H7 (cell line): ENCODE results near the gene USP44. TPM values are rescaled to one million over a fixed set of nuclear protein-coding genes. Genes with fewer than 3 reads are reported as not detected.
"Not testable (repeated sequence)": the region's sequence is repeated elsewhere in the genome, so short reads cannot be mapped to it uniquely, and the experiment has no call there.

Source experiments
- DNase-seq: peaks from one replicate; pipeline ENCODE4 v3.0.0; 2012
- H3K27me3 ChIP-seq: 2 replicates; pipeline ENCODE4 v1.6.0; 2011; ENCODE audit warnings: mild to moderate bottlenecking, low read length; ENCODE audit not compliant: control insufficient read depth, insufficient read depth
- H3K36me3 ChIP-seq: replicated peaks from 2 replicates; pipeline ENCODE4 v1.5.1; 2011; ENCODE audit warnings: low read length; ENCODE audit not compliant: control insufficient read depth, insufficient read depth
- H3K4me3 ChIP-seq: 2 replicates; pipeline ENCODE4 v1.5.1; 2011; ENCODE audit warnings: low read depth, mild to moderate bottlenecking, control low read depth, low read length, moderate library complexity; ENCODE audit not compliant: insufficient read depth
- total RNA-seq: library from RNA; depleted of rRNA; stranded (reverse); fragments of >200 nt; shearing (Covaris generic); gene quantifications from 2 replicates; pipeline ENCODE4 v1.2.3, GENCODE V29; 2014; rRNA removed

USP44 gene
- total RNA-seq, result 102 and 142 TPM in 2 replicates

DNA sequence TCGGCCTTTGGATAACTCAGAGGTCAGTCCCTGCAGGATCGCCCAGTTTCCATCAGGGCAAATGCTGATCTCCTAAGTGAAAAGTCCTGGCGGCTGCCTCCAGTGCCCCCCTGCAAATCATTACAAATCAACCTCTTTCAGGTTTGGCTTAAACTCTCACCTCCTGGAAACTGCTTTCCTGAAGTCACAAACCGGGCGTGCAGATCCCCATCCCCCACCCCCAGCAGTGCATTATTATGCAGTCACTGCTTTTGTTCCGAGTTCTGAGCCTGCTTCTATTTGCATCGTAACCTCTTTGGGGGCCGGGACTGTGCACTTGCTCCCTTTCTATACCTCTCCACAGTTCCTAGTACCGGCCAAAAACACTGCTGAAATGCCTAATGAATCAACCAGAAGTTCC, at the start of gene USP44:
Gene USP44, minus strand, starts transcription at position 172 of the 400 bp plus-strand sequence. CDS start 17,220 bp downstream, outside the sequence.
- H3K4me3 ChIP-seq, result peak within 1 kb of the TSS; percentile 96
- DNase-seq, result peak; percentile 81
- no peaks in the 10 kb centered on the region for H3K36me3 ChIP-seq
- no peaks in the 10 kb centered on the region for H3K27me3 ChIP-seq

DNA sequence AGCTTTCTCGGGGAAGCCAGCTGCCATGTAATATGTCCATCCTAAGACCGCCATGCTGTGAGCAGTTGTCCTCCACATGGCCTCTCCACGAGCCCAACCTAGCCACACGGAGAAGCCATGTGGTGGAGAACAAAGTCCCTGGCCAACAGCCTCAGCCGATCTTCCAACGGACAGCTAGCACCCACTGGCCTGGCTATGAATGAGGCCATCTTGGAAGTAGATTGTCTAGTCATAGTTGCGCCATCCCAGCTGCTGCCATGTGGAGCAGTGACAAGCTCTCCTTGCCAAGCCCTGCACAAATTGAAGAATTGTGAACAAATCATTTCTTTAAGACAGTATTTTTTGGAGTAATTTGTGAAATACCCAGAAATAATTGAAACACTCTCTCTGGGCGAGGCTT, 49.3 kb upstream of the USP44 start:
- Histone ChIP-seq H3K27me3 (no peaks in the 10 kb centered on the region), H3K36me3 (no peaks in the 10 kb centered on the region), H3K4me3 (no peak overlapping the region)
- no peak for DNase-seq

DNA sequence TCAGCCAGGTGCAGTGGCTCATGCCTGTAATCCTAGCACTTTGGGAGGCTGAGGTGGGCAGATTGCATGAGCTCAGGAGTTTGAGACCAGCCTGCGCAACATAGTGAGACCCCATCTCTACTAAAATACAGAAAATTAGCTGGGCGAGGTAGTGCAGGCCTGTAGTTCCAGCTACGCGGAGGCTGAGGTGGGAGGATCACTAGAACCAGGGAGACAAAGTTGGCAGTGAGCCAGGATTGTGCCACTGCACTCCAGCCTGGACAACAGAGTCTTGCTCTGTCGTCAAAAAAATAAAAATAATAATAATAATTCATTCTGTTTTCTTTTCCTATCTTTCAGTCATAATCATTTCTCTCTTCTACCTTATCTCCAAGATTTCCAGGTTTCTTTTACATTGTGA, 48.6 kb upstream of the USP44 start:
- DNase-seq, result no peak
- Histone ChIP-seq H3K36me3 (no peaks in the 10 kb centered on the region), H3K4me3 (no peak overlapping the region), H3K27me3 (no peaks in the 10 kb centered on the region)

DNA sequence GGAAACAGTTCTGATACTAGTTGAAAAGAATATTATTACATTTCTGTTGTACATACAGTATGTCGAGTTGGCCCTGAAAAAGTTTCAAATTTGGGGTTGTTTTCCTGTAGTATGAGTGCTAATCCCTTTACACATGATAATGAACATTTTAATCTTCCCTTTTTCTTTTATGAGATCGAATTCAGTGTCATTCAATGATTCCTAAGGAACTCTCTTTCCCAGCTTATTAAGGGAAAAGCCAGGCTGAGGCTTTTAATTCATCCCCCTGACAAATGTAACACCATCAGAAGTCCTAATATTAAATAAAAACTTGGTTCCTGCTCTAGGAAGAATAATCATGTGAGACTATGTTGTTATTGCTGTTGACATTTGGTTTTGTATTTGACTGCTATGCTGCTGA, 42.9 kb upstream of the USP44 start:
- Histone ChIP-seq H3K4me3 (no peak overlapping the region), H3K27me3 (no peaks in the 10 kb centered on the region), H3K36me3 (no peaks in the 10 kb centered on the region)
- DNase-seq, result no peak

DNA sequence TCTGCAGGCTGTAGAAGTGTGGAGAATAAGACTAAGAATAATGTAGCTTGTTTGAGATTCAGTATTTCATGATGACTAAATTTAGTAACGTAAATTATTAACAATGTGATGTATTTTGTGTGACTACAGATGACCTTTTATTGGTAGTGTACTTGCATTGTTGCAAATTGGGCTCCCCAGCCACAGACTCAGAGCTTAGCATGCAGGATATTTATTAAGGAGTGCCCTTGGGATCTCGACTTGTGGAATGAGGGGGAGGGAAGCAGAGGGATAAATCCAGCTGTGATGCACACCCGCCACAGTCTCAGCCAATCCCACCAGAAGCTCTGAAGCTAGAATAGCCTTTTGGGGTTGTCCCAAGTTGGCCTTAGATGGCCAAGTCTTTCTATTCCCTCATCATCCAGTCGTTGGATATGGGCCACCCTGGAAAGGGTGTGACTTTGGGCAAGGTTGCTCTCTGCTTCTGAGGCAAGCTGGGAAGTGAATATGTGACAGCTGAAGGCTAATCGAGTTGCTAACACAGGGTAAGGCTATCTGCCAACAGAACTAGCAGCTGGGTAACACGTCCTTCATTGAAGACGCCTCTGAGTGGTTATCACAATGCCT, 42.1 kb upstream of the USP44 start:
- DNase-seq, result no peak
- H3K36me3 ChIP-seq, result no peaks in the 10 kb centered on the region
- no peaks in the 10 kb centered on the region for H3K27me3 ChIP-seq
- no peak overlapping the region for H3K4me3 ChIP-seq

DNA sequence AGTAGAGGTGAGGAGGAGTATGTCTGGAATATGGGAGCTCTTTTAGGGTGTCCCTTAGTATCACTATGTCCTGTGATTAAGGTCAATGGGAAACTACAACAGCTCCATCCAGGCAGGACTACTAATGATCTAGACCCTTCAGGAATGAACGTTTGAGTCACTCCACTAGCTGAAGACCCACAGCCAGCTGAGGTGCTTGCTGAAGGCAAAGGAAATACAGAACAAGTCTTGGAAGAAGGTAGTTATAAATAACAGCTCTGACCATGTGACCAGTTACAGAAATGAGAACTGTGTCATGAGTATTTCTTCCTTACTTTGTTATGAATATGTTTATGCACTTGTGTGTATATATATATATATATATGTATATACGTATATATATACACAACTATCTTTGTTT, 40.5 kb upstream of the USP44 start:
- no peak for DNase-seq
- Histone ChIP-seq H3K36me3 (no peaks in the 10 kb centered on the region), H3K27me3 (no peaks in the 10 kb centered on the region), H3K4me3 (no peak overlapping the region)

DNA sequence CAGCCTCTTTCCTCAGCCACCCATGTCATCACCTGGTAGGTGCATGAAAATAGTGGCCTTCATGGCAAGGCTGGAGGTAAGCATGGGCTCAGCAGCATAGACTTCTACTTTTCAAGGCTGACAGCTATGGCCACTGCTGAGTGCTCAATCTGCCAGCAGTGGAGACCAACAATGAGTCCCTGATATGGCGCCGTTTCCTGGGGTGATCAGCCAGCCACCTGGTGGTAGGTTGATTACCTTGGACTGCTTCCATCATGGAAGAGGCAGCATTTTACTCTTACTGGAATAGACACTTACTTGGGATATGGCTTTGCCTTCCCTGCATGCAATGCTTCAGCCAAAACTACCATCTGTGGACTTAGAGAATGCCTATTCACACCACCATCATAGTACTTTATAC, 39.5 kb upstream of the USP44 start:
- no peak for DNase-seq
- H3K36me3 ChIP-seq, result no peaks in the 10 kb centered on the region
- H3K4me3 ChIP-seq, result no peak overlapping the region
- no peaks in the 10 kb centered on the region for H3K27me3 ChIP-seq

DNA sequence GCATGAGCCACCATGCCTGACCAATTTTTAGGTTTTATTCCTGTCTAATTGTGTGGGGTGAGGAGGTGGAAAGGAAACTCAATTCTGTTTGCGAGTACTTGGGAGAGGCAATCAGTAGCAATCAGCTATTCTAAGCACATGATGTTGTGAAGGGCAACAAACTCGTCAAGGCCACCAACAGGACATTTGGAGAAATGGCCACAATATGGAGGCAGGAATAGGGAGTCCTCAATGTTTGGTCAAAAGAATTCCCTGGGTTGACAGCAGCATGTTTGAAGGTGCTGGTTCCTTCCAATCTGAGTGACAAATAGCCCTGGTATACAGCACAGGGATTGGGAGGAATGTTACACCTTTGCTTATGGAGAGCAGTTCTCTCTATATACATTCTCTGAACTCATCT, 32.7 kb upstream of the USP44 start:
- Histone ChIP-seq H3K4me3 (no peak overlapping the region), H3K27me3 (no peaks in the 10 kb centered on the region), H3K36me3 (no peaks in the 10 kb centered on the region)
- no peak for DNase-seq

DNA sequence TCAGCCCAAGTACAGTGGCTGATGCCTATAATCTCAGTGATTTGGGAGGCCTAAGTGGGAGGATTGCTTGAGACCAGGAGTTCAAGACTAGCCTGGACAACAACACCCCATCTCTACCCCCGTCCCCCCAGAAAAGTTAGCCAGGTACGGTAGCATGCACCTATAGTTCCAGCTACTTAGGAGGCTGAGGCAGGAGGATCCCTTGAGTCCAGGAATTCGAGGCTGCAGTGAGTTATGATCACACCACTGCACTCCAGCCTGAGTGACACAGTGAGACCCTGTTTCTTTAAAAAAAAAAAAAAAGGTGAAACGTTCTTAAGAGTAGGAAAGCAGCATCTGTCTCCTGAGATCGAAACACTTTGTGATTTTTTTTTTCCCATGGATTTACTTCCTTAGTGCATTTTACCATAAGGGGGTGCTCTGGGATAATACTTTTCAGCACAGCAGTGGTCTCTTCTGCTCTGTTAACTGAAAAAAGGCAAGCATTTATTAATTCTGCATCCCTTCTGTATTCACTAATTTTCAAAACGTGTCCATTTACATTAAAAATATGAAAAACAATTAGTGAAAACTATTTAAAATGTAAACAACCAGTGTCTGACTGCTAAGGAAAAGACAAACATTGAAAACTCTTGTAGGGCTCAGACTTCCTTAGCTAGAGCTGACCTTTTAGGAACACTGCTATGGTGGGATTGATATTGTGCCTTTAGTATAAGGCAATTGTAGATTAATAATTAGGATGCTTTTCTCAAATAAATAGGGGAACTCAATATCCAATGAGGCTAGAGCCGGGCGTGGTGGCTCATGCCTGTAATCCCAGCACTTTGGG, 31.2 kb upstream of the USP44 start:
- H3K36me3 ChIP-seq, result no peaks in the 10 kb centered on the region
- no peaks in the 10 kb centered on the region for H3K27me3 ChIP-seq
- peak; percentile 19 for DNase-seq
- H3K4me3 ChIP-seq, result no peak overlapping the region

DNA sequence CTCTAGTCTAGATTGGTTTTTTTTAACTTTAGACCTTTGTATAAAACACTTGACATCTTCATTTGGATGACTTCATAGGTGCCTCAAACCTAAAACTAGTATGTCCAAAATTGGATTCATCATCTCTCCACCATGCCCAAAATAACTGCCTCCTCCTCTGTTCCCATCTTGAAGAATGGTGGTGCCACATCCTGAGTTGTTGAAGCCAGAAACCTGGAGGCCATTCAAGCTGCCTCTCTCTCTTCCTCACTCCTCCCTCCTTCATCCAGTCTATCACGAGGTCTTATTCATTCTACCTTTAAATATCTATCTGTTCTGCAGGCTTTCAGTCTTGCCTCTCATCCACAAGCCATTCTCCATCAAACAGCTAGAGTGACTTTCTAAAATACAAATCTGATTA, 26.5 kb upstream of the USP44 start:
- Histone ChIP-seq H3K4me3 (no peak overlapping the region), H3K27me3 (no peaks in the 10 kb centered on the region), H3K36me3 (no peaks in the 10 kb centered on the region)
- no peak for DNase-seq

DNA sequence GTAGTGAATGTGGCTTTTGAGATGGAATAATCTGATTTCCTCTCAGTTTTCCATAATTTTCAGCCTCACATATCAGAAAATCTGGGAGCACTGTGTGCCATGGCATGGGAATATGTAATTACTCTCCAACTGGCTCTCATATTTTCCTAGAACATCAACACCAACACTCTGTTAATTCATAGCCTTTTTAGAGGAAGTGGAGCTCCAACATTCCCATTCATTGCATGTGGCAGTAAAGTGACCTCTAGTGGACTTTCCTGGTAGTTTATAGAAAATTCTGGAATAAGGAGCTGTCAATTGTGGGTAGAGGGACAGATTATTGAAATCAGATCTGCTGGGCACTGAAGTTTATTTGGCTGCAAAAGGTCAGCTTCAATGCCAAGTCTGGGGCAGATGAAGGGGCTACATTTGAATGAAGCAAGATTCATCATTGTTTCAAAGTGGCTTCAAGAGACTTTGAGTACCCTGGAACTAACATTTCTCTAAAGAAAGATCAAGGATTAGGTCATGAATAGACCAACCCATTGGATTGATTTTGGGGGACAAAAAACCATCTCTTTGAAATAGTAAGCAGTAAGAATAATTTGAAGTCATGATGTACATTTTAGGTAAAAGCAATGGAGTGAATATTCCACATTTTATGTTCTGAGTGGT, 23.6 kb upstream of the USP44 start:
- no peaks in the 10 kb centered on the region for H3K27me3 ChIP-seq
- peak; percentile 47 for DNase-seq
- H3K4me3 ChIP-seq, result no peak overlapping the region
- H3K36me3 ChIP-seq, result no peaks in the 10 kb centered on the region

DNA sequence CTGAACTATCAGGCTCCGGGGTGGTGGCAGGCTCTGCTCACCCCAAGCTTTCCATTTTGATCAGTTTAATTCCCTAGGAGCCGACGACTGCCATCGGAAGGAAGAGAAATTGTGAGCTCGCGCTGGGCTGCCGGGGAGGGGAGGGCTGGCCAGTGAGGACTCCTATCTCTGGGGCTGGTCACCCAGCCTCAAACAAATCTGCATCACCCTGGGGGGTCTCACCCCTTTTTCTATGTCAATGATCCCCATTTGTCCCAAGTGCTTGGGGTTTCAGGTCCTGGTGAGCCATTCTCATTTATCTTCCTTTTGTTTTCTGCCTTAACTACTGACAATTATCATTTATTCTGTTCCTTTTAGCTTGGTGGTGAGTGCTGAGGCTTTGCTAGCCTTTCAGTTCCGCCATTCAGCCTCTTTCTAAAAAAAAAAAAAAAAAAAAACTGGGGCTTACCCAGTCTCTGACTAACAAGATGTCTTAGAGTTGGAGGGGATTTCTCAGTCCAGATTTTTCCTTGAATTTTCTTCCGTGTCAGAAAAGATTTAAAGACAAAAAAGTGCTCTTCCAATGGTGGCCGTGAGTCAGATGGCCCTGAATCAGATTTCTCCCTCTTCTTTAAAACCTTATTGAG, 22.8 kb upstream of the USP44 start:
- no peak overlapping the region; the same call in 1 of the 2 replicates for H3K4me3 ChIP-seq
- DNase-seq, result peak; percentile 74
- no peaks in the 10 kb centered on the region for H3K27me3 ChIP-seq
- H3K36me3 ChIP-seq, result no peaks in the 10 kb centered on the region

DNA sequence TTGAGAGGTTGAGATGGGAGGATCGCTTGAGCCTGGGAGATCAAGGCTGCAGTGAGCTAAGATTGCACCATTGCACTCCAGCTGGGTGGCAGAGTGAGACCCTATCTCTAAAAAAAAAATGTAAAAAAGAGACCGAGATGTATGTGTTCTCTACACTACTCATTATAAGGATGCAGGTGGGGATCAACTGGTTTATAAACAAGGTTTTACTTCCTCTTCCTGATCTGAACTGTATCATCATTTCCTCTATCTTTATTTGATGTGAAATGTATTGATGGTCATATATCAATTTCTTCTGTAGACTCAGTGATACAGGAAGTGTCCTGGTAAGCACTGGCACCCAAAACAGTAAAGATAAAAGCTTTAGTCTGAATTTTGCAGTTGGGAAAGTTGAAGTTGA, 20.1 kb upstream of the USP44 start:
- Histone ChIP-seq H3K4me3 (no peak overlapping the region), H3K36me3 (no peaks in the 10 kb centered on the region), H3K27me3 (no peaks in the 10 kb centered on the region)
- no peak for DNase-seq

DNA sequence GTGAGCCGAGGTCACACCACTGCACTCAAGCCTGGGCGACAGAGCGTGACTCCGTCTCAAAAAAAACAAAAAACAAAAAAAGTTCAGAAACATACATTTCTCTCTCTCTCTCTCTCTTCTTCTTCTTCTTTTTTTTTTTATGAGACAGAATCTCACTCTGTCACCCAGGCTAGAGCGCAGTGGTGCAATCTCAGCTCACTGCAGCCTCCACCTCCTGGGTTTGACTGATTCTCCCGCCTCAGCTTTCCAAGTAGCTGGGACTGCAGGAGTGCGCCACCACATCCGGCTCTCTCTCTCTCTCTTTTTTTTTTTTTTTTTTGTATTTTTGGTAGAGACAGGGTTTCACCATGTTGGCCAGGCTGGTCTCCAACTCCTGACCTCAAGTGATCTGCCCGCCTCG, 16.8 kb upstream of the USP44 start:
- H3K27me3 ChIP-seq, result not testable (repeated sequence)

DNA sequence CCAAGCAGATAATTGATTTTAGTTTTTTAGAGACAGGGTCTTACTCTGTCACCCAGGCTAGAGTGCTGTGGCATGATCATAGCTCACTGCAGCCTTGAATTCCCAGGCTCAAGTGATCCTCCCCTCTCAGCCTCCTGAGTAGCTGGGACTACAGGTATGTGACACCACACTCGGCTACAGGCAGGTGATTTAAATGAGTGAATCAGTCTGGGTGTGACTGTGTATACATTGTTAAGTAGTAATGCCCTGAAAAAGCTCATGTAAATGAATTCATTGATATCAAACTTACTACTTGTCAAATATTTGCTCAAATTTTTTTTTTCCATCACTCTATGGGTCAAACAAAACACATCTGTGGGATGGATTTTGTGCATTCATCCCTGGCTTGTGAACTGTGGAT, 6.3 kb upstream of the USP44 start:
- Histone ChIP-seq H3K4me3 (no peak overlapping the region), H3K27me3 (no peaks in the 10 kb centered on the region), H3K36me3 (no peaks in the 10 kb centered on the region)
- DNase-seq, result no peak

More for the DNA sequence above, 16.8 kb upstream of the USP44 start:
- not testable (repeated sequence) for H3K36me3 ChIP-seq, H3K4me3 ChIP-seq, DNase-seq
